Hypothalamus (tissue), 51 donors: ENCODE results near the gene PLEKHA8.

Experiments
- DNase-seq, 51 donors: peaks; one replicate each; lab custom pipeline; 2025; lab: John Stamatoyannopoulos, UW

PLEKHA8 gene

GRCh38 chr7:30140456-30140855, 112.2 kb downstream of the PLEKHA8 start:
- no peak for DNase-seq

GRCh38 chr7:30142710-30143109, 114.5 kb downstream of the PLEKHA8 start:
- peak in 1 of 51 donors; percentile 14 for DNase-seq

GRCh38 chr7:30143748-30144251, 115.6 kb downstream of the PLEKHA8 start:
- DNase-seq: no peak

GRCh38 chr7:30144657-30145306, 116.6 kb downstream of the PLEKHA8 start:
- no peak for DNase-seq

- DNase-seq: peak in 1 of 51 donors; percentile 30
Measured at GRCh38 chr7:30145426-30145970, 117.3 kb downstream of the PLEKHA8 start.

GRCh38 chr7:30146127-30146612, 118.0 kb downstream of the PLEKHA8 start:
- peak in 8 of 51 donors; percentile 16 to 42 (median 32) for DNase-seq

- peak in 1 of 51 donors; percentile 16 for DNase-seq
Measured at GRCh38 chr7:30147223-30147622, 119.0 kb downstream of the PLEKHA8 start.

- DNase-seq: peak in 7 of 51 donors; percentile 20 to 66 (median 34)
Measured at GRCh38 chr7:30147785-30148184, 119.6 kb downstream of the PLEKHA8 start.

GRCh38 chr7:30148426-30148825, 120.2 kb downstream of the PLEKHA8 start:
- no peak for DNase-seq

GRCh38 chr7:30148951-30149459, 120.8 kb downstream of the PLEKHA8 start:
- DNase-seq: peak in 3 of 51 donors; percentile 22 to 31 (median 23)

GRCh38 chr7:30149640-30150272, 121.5 kb downstream of the PLEKHA8 start:
- DNase-seq: no peak

- DNase-seq: no peak
Measured at GRCh38 chr7:30150711-30151110, 122.5 kb downstream of the PLEKHA8 start.

GRCh38 chr7:30154111-30154587, 125.9 kb downstream of the PLEKHA8 start:
- DNase-seq: no peak

GRCh38 chr7:30155481-30155880, 127.3 kb downstream of the PLEKHA8 start:
- peak in 17 of 51 donors; percentile 11 to 57 (median 37) for DNase-seq

- no peak for DNase-seq
Measured at GRCh38 chr7:30157204-30157603, 129.0 kb downstream of the PLEKHA8 start.

- no peak for DNase-seq
Measured at GRCh38 chr7:30159163-30159562, 131.0 kb downstream of the PLEKHA8 start.

GRCh38 chr7:30159698-30160143, 131.5 kb downstream of the PLEKHA8 start:
- peak in 11 of 51 donors; percentile 13 to 45 (median 28) for DNase-seq

- DNase-seq: no peak
Measured at GRCh38 chr7:30160329-30160728, 132.1 kb downstream of the PLEKHA8 start.

- DNase-seq: no peak
Measured at GRCh38 chr7:30162133-30162532, 133.9 kb downstream of the PLEKHA8 start.

GRCh38 chr7:30162622-30163124, 134.5 kb downstream of the PLEKHA8 start:
- peak in 14 of 51 donors; percentile 19 to 81 (median 32) for DNase-seq
